SK-N-MC (cell line): ENCODE measurements around the gene RFC2.

Experiments used
- DNase-seq: peaks from one replicate; pipeline ENCODE4 v3.0.0-alpha.2; 2011; ENCODE audit warnings: low read depth, low spot score
- H3K27ac ChIP-seq: fragments of 200-600 bp; sonication (generic); 2 replicates; pipeline ENCODE4 v1.5.1; 2016; ENCODE audit warnings: mixed run types
- H3K36me3 ChIP-seq: fragments of 200-600 bp; sonication (generic); 2 replicates; pipeline ENCODE4 v1.6.1; 2017; ENCODE audit warnings: antibody characterized with exemption, low read length, mixed read lengths; ENCODE audit not compliant: insufficient read depth
- H3K4me3 ChIP-seq: fragments of 200-600 bp; sonication (generic); 2 replicates; pipeline ENCODE4 v1.5.1; 2016
- H3K9ac ChIP-seq: fragments of 200-600 bp; sonication (generic); 2 replicates; pipeline ENCODE4 v1.8.0; 2017; ENCODE audit warnings: mixed run types, mixed read lengths; ENCODE audit not compliant: insufficient read length
- H3K9me3 ChIP-seq: fragments of 200-600 bp; sonication (generic); 2 replicates; pipeline ENCODE4 v1.6.1; 2017; ENCODE audit warnings: low read depth, mild to moderate bottlenecking, antibody characterized with exemption, low read length, moderate library complexity, mixed read lengths
- EZH2 ChIP-seq: fragments of 200-600 bp; sonication (generic); IDR thresholded peaks from one replicate; pipeline ENCODE4 v1.6.1; 2017; ENCODE audit warnings: antibody characterized with exemption
- FOXP2 ChIP-seq: optimal IDR thresholded peaks from 2 replicates; pipeline ENCODE3; 2011; ENCODE audit warnings: mild to moderate bottlenecking, moderate library complexity; ENCODE audit not compliant: insufficient read depth; ENCODE audit errors: extremely low read length, control extremely low read depth
- POLR2AphosphoS5 ChIP-seq: IDR thresholded peaks from 2 replicates; pipeline ENCODE4 v1.6.1; 2012; ENCODE audit warnings: mild to moderate bottlenecking, low read depth, low read length, borderline replicate concordance

Gene RFC2

GRCh38 chr7:74292757-74293576, 38.8 kb upstream of the RFC2 start:
- TF ChIP-seq EZH2: no peak
- no peak for TF ChIP-seq POLR2AphosphoS5
- no peak for TF ChIP-seq FOXP2
- H3K36me3 ChIP-seq: no peaks in the 10 kb centered on the region
- H3K4me3 ChIP-seq: no peak overlapping the region
- no peaks in the 10 kb centered on the region for H3K9me3 ChIP-seq
- H3K9ac ChIP-seq: no peak overlapping the region
- no peak overlapping the region for H3K27ac ChIP-seq
- DNase-seq: no peak

DNA sequence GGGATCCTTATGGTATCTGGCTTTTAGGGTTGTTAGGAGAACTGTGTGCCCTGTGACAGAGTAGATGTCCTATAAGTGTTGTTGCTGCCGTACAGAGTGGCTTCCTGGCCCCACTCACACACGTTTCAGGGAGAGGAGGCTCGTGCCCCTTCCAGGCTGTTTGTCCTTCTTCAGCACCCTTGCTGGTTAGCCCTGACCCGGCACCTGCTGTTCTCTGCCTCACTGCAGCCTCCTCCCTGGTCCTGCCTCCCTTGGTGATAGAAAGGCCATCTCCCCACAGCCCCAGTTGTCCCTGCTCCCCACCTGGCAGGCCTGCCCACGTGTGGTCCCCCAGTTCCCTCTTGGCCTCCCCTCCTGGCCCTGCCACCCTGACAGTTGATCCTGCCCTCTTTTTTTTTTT, 37.3 kb upstream of the RFC2 start:
- no peak for DNase-seq
- no peaks in the 10 kb centered on the region for H3K9me3 ChIP-seq
- H3K9ac ChIP-seq: no peak overlapping the region
- H3K36me3 ChIP-seq: no peaks in the 10 kb centered on the region
- H3K4me3 ChIP-seq: no peak overlapping the region
- TF ChIP-seq FOXP2: no peak
- no peak for TF ChIP-seq EZH2
- H3K27ac ChIP-seq: no peak overlapping the region

- Histone ChIP-seq H3K27ac (no peak overlapping the region), H3K9me3 (no peaks in the 10 kb centered on the region)
Measured at GRCh38 chr7:74290981-74291441, 36.8 kb upstream of the RFC2 start.

DNA sequence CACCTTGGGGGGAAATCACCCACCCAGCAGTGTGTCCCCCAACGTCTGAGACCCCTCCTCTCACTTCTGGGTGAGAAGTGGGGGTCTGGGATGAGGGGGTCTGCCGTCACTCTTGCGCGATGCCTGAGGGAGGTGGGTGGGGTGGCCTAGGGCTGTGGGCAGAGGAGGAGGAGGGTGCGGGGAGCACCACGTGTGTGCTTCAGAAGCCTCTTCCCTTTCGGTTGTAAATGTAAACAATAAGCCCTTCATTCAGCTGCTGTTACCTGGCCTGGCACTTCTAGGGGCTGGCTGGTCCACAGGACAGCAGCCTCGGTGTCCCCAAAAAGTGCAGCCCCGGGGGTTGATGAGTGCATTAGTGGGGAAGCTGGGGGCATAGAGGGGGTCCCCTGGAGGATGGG, 36.4 kb upstream of the RFC2 start:
- DNase-seq: no peak
- Histone ChIP-seq H3K27ac (no peak overlapping the region), H3K9me3 (no peaks in the 10 kb centered on the region), H3K9ac (no peak overlapping the region), H3K4me3 (peak overlapping the region; percentile 87), H3K36me3 (no peaks in the 10 kb centered on the region)
- TF ChIP-seq EZH2 (no peak), FOXP2 (no peak), POLR2AphosphoS5 (no peak)

More at GRCh38 chr7:74290981-74291441, 36.8 kb upstream of the RFC2 start:
- no peak for DNase-seq
- no peak for TF ChIP-seq POLR2AphosphoS5
- no peak for TF ChIP-seq EZH2
- no peak for TF ChIP-seq FOXP2
- Histone ChIP-seq H3K36me3 (no peaks in the 10 kb centered on the region), H3K4me3 (peak overlapping the region; percentile 87), H3K9ac (no peak overlapping the region)

DNA sequence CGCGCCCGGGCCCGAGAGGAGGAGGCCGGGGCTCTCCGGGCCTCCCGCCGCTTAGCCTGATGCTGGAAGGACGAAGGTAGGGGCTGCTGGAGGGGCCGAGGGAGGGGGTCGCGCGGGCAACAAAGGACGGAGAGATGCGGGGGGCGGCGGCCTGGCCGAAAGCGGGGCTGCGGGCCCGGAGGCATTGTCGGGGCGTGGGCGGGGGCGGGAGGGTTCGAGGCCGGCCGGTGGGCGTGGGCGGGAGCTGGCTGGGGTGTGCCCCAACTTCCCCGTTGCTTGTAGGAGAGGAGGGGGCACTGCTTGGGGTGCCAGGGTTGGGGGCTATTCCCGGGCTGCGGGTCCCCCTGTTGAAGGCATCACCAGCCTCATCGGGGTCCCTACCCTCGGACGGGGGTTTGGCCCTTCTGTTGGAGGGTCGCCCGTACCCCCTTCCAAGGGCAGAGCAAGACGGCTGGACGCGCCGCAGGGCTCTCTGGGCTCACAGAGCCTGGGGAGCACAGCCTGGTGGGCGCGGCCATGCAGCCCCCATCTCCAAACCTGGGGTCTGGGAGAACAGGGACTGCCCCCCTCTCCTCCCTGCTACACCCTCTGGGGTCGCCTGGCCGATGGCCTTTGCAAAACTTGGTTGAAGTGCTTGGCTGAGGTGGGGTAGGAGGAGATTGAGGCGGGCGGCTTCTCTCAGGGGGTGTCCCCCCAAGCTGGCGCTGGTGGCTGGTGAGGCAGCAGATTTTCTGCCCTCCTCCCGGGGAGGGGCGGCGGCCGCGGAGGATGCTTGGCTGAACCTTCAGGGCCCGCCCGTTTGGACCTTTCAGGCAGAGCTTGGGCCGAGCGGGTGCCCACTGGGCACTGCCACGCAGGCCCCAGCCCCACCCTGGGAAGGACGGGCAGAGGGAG, 35.7 kb upstream of the RFC2 start:
- no peak for TF ChIP-seq FOXP2
- H3K36me3 ChIP-seq: no peaks in the 10 kb centered on the region
- H3K9ac ChIP-seq: peak overlapping the region; percentile 70
- H3K9me3 ChIP-seq: no peaks in the 10 kb centered on the region
- H3K27ac ChIP-seq: no peak overlapping the region
- H3K4me3 ChIP-seq: peak overlapping the region; percentile 87
- DNase-seq: no peak

GRCh38 chr7:74289018-74289658, 34.9 kb upstream of the RFC2 start, which contains the start of gene CLIP2:
Gene CLIP2, plus strand, starts transcription at chr7:74289407. Its CDS starts 28,140 bp downstream, at chr7:74317547.
- H3K27ac ChIP-seq: no peak within 1 kb of the TSS
- TF ChIP-seq EZH2: no peak
- TF ChIP-seq FOXP2: no peak
- TF ChIP-seq POLR2AphosphoS5: no peak

DNA sequence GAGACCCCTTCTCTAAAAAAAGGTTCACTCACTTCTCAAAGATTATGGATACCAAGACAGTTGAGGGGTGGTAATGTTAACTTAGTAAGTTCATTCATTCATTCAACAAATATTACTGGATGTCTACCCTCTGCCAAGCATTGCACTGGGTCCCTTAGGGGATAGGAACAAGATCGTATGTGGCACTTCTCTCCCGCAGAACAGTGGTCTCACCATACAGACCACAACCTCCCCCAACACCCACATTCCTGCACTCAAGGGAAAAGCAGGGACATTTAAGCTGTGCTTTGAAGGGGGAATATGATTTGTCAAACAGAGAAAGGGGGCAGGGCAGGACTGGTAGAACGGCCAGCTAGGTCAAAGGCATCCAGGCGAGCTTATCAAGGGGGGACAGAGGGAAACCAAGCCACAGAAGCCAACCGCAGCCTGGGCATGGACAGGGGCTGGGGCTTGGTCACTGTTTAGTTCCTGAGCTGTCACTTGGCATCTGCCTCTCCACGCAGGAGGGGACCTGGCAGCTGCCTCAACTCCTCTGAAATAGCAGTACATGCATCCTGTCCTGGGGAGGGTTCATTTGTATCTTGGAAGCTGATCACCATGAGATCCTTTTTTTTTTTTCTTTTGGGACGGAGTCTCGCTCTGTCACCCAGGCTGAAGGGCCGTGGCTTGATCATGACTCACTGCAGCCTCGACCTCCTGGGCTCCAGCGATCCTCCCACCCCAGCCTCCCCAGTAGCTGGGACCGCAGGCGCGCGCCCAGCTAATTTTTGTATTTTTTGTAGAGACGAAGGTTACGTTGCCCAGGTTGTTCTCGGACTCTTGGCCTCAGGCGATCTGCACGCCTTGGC, 34.1 kb upstream of the RFC2 start:
- H3K4me3 ChIP-seq: peak overlapping the region; percentile 72
- no peak overlapping the region for H3K9ac ChIP-seq
- no peaks in the 10 kb centered on the region for H3K36me3 ChIP-seq
- TF ChIP-seq POLR2AphosphoS5 (no peak), FOXP2 (no peak)
- DNase-seq: no peak
- H3K9me3 ChIP-seq: no peaks in the 10 kb centered on the region
- no peak overlapping the region for H3K27ac ChIP-seq

More at GRCh38 chr7:74289018-74289658, 34.9 kb upstream of the RFC2 start, which contains the start of gene CLIP2:
- DNase-seq: no peak
- no peaks in the 10 kb centered on the region for H3K36me3 ChIP-seq
- H3K9ac ChIP-seq: peak within 1 kb of the TSS; percentile 70
- H3K9me3 ChIP-seq: no peaks in the 10 kb centered on the region
- peak within 1 kb of the TSS; percentile 87 for H3K4me3 ChIP-seq
